NCI-H1930 (cell line): ENCODE data around the gene STK25.

Experiments
- DNase-seq, 2 experiments: peaks; one replicate each; lab custom pipeline; 2025; lab: John Stamatoyannopoulos, UW

Gene STK25

GRCh38 chr2:241493092-241493491, 15.3 kb downstream of the STK25 start:
- no peak for DNase-seq

- no peak for DNase-seq
Observed at GRCh38 chr2:241492174-241492565, 16.2 kb downstream of the STK25 start.

- DNase-seq = no peak
Observed at GRCh38 chr2:241491549-241492173, 16.7 kb downstream of the STK25 start.

GRCh38 chr2:241490825-241491506, 17.4 kb downstream of the STK25 start:
- no peak for DNase-seq

- no peak for DNase-seq
Observed at GRCh38 chr2:241489733-241490680, 18.4 kb downstream of the STK25 start.

- DNase-seq = no peak
Observed at GRCh38 chr2:241489088-241489487, 19.3 kb downstream of the STK25 start.

- DNase-seq = no peak
Observed at GRCh38 chr2:241485172-241485911, 23.0 kb downstream of the STK25 start.

GRCh38 chr2:241483305-241483704, 25.1 kb downstream of the STK25 start:
- no peak for DNase-seq

- no peak for DNase-seq
Observed at GRCh38 chr2:241482126-241482955, 26.0 kb downstream of the STK25 start.

- DNase-seq = no peak
Observed at GRCh38 chr2:241481687-241482086, 26.7 kb downstream of the STK25 start.

GRCh38 chr2:241479026-241479898, 29.1 kb downstream of the STK25 start:
- DNase-seq = no peak

- no peak for DNase-seq
Observed at GRCh38 chr2:241478166-241478565, 30.2 kb downstream of the STK25 start.

GRCh38 chr2:241475267-241475666, 33.1 kb downstream of the STK25 start:
- DNase-seq = no peak

GRCh38 chr2:241473399-241473798, 35.0 kb downstream of the STK25 start:
- no peak for DNase-seq

GRCh38 chr2:241469746-241470145, 38.6 kb downstream of the STK25 start:
- DNase-seq = no peak

- DNase-seq = no peak
Observed at GRCh38 chr2:241468476-241468781, 40.0 kb downstream of the STK25 start.

GRCh38 chr2:241467777-241468475, 40.5 kb downstream of the STK25 start:
- DNase-seq = no peak

- DNase-seq = no peak
Observed at GRCh38 chr2:241466230-241466629, 42.2 kb downstream of the STK25 start.

- no peak for DNase-seq
Observed at GRCh38 chr2:241465543-241465942, 42.8 kb downstream of the STK25 start.
